GM19452 (cell line): ENCODE results near the gene PPP6C.
"Not testable (repeated sequence)": the region's sequence is repeated elsewhere in the genome, so short reads cannot be mapped to it uniquely, and the experiment has no call there.

Experiments used
- ATAC-seq: cut with Tn5 transposase; IDR thresholded peaks from one replicate; pipeline ENCODE4 v1.9.1; 2021; ENCODE audit not compliant: unreplicated experiment

The PPP6C gene

GRCh38 chr9:125142560-125143376, 46.8 kb downstream of the PPP6C start:
- ATAC-seq = peak; percentile 30

DNA sequence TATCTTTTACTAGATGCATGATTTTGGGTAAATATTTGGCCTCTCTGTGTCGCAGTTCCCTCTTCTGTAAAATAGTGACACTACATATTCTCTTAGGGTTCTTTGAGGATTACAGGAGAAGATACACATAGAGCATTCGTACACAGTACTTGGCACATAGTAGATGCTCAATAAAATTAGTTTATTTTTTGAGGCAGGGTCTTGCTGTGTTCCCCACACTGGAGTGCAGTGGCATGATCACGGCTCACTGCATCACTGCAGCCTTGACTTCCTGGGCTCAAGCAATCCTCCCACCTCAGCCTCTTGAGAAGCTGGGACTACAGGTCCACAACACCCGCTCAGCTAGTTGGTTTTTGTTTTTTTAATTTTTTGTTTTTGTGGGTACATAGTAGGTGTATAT, 47.9 kb downstream of the PPP6C start:
- ATAC-seq = no peak

DNA sequence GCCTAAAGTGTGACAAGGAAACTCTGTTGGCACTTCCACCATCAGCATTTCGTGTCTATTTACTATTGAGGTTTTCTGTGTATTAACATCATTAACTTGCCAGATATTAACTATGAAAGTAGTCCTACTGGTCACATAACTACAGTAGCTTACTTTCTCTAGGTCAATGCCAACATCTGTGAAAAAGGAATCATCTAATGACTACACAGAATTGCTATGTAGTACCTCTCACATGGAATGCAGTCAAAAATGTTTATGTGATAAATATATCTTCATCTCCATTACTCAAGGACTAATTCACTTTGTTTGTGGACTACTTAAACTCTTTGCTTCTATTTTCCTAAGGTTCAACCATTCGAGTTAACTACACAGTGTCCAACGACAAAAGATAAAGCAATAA, 48.4 kb downstream of the PPP6C start:
- ATAC-seq = no peak

GRCh38 chr9:125140576-125140975, 49.0 kb downstream of the PPP6C start:
- ATAC-seq = no peak

DNA sequence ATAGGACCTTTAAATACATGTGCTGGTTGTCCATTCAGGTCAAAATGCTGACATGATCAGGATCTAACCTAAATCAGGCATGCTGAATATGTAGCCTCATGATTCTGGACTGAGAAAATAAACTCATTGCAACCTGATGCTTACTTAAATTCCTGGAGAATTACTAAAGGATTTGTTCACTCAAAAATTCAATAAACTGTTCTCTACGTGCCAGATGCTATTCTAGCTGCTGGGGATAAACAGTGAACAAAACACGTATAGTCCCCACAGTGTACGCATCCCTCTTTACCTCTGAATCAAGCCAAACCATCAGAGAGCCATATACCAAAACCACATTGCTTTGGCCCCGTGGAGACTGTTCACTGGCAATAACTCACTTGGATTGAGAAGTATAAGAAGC, 52.4 kb downstream of the PPP6C start:
- ATAC-seq = no peak

- no peak for ATAC-seq
Measured at GRCh38 chr9:125134976-125135375, 54.6 kb downstream of the PPP6C start.

DNA sequence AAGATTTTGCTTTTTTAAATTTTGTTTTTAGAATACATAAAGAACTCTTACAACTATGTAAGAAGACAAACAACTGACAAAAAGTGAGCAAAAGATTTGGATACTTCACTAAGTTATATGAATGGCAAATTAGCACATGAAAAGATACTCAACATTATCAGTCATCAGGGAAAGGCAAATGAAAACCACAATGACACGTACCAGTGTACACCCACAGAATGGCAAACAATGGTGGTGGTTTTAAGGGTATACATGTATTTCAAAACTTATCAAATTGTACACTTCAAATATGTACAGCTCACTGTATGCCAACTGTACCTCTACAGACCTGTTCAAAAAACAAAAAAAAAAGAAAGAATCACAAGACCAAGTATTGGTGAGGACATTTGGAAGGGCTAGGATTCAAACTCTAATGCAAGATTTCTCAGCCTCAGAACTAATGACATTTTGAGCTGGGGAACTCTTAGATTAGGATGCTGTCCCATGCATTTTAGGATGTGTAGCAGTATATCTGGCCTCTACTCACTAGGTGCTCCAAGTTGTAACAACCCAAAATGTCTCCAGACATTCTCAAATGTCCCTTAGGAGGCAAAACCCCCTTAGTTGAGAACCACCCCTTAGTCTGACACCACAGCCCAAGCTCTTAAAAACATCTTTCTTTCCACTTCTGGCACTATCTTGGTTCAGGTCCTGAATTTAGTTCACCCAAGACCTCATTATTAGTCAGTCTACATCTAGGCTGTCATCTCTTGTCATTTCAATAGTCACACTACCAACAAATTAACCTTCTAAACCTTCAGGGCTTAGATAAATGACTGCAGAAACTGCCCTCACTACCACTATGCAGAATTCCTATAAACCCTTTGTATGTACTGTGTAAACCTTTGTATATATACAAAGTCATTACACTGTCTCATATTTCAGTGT, 55.9 kb downstream of the PPP6C start:
- ATAC-seq = no peak

DNA sequence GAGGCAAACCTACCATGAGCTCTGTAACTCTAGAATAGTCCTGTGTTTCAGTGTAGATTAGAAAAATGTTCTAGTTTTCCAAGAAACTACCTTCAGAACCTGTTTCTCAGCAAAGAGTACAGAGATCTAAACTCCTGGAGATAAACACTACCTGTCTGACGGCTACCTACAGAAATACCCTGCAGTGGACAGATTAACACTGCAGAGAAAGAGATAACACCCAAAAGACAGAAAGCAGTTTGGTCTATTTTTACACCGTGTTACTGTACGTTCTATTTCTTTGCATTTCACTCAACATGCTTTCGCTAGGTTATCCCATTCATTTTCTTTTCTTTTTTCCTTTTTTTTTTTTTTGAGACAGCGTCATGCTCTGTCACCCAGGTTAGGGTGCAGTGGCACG, 57.8 kb downstream of the PPP6C start:
- ATAC-seq = no peak

GRCh38 chr9:125126019-125126746, 63.4 kb downstream of the PPP6C start:
- peak; percentile 94 for ATAC-seq

GRCh38 chr9:125125523-125125922, 64.1 kb downstream of the PPP6C start:
- ATAC-seq = no peak

GRCh38 chr9:125121146-125121545, 68.5 kb downstream of the PPP6C start:
- ATAC-seq = no peak

- ATAC-seq = no peak
Measured at GRCh38 chr9:125119643-125120286, 69.8 kb downstream of the PPP6C start.

DNA sequence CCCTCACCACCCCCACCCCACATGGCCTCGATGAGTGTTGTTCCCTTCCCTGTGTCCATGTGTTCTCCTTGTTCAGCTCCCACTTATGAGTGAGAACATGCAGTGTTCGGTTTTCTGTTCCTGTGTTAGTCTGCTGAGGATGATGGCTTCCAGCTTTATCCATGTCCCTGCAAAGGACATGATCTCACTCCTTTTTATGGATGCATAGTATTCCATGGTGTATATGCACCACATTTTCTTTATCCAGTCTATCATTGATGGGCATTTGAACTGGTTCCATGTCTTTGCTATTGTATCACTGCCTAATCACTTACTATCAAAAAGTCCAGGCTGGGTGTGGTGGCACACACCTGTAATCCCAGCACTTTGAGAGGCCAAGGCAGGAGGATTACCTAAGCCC, 70.9 kb downstream of the PPP6C start:
- not testable (repeated sequence) for ATAC-seq

GRCh38 chr9:125114503-125114902, 75.1 kb downstream of the PPP6C start:
- ATAC-seq = not testable (repeated sequence)

- no peak for ATAC-seq
Measured at GRCh38 chr9:125110464-125110863, 79.1 kb downstream of the PPP6C start.

DNA sequence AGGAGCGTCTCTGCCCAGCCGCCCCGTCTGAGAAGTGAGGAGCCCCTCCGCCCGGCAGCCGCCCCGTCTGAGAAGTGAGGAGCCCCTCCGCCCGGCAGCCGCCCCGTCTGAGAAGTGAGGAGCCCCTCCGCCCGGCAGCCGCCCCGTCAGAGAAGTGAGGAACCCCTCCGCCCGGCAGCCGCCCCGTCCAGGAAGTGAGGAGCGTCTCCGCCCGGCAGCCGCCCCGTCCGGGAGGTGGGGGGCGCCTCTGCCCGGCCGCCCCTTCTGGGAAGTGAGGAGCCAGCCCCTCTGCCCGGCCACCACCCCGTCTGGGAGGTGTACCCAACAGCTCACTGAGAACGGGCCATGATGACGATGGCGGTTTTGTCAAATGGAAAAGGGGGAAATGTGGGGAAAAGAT, 81.1 kb downstream of the PPP6C start:
- not testable (repeated sequence) for ATAC-seq

GRCh38 chr9:125106285-125106893, 83.2 kb downstream of the PPP6C start:
- ATAC-seq = no peak

GRCh38 chr9:125103770-125104460, 85.7 kb downstream of the PPP6C start:
- ATAC-seq = no peak

- no peak for ATAC-seq
Measured at GRCh38 chr9:125103021-125103420, 86.6 kb downstream of the PPP6C start.

DNA sequence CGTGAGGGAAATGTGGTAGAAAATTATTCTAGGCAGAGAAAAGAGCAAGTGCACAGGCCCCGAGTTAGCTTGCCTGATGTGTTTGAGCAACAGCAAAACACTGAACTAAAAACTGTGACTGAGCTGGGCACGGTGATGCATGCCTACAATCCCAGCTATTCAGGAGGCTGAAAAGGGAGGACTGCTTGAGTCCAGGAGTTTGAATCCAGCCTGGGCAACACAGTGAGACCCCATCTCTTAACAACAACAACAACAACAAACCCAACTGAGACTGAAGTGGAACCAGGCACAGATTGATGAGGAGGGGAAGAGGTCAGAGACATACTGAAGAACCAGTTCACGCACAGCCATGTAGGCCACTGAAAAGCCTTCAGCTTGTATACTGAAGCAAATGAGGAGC, 88.8 kb downstream of the PPP6C start:
- no peak for ATAC-seq
